Islet of Langerhans (tissue), 1 donor: ENCODE results near the gene ZNF654.
"Not testable (repeated sequence)": the region's sequence is repeated elsewhere in the genome, so short reads cannot be mapped to it uniquely, and the experiment has no call there.

ENCODE experiments used
- FAIRE-seq: peaks from one replicate; lab custom pipeline; 2011; peaks lifted over from hg19 to GRCh38; lab: Jason Lieb, UNC

ZNF654 gene

DNA sequence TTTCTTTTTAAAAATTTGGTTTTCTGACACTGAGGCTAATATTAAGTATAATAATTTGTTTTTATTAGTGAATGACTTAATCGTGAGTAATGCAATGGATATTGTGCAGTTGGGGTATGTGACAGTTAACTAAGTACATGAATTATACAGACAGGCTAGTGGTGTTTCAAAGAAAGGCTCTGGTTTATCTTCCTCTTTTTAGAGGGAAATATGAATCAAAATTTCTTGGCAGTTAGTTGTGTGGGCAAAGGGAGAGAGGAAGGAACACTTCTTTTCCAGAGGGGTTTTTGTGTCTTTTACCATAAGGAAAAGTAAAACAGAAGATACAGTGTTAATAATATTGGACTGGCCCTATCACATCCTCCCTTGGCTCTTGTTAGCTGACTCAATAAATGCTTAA is 2.7 kb downstream of the ZNF654 start:
- no peak for FAIRE-seq

DNA sequence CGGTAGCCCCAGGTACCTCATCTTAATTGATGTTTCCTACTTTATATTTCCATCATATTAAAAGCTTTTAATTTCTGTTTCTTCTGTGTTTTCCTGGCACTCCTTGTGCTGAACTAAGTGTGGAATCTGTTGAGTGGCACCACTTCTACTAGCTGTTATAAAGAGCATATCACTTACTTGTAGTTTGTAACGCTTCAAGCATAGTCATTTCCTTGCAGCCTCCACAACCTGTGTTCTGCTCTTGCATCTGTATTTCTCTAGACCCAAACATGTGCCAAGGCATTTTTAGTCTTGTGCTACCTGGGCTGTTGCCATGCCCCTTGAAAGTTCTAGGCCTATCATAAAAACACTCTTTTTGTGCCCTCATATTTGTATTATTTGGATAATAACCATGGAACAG is 16.0 kb downstream of the ZNF654 start:
- FAIRE-seq, result no peak

DNA sequence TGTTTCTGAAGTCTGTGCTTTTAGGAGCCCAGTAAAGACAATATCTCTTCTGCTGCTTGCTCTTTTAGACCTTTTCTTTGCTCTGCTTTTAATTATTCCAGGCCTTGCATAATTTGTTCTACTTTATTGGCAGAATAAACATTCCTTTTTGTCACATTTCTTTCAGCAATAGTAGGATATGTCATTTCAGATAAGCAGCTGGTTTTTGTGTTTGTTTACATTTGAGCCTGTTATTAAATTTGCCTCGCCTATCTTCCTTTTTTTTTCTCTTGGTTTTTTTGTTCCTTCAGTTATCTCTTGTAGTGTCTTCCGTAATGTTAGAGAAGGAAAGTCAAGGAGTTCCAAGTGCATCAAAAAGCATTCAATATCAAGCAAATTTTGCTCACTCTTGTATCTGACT is 16.4 kb downstream of the ZNF654 start:
- FAIRE-seq, result no peak

DNA sequence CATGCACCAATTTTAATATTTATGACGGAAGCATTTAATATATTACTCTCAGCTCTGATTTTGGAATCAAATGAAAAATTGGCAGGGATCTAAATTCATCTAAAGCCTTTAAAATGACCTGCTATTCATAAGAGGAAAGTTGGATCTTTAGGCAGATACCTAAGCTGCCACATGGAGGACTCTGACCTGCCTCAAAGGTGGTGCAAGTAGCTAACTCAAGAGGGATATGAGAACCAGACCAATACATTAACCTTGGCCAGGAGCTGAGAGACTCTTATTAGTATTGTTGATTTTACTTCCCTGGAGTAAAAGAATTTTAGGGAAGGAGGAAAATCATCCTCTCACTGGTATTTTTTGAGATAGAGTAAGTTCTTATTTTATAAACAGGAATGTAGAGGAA is 17.7 kb downstream of the ZNF654 start:
- no peak for FAIRE-seq

DNA sequence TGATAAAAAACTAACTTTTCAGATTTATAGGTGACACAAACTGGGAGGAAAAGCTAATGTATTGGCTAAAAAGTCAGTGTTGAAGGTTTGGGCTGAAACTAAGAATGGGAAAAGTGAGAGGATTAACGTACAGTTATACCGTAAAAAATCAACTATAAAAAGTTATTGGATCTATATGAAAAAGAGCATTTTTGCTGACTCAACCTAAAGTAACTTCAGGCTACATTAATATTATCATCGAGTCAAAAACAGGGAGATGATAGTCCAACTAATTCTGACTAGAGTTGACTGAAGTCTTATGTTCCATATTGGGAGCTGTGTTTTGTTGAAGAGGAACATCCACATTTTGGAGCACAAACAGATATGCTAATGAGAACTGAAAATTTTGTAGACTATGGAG is 19.9 kb downstream of the ZNF654 start:
- FAIRE-seq, result no peak

DNA sequence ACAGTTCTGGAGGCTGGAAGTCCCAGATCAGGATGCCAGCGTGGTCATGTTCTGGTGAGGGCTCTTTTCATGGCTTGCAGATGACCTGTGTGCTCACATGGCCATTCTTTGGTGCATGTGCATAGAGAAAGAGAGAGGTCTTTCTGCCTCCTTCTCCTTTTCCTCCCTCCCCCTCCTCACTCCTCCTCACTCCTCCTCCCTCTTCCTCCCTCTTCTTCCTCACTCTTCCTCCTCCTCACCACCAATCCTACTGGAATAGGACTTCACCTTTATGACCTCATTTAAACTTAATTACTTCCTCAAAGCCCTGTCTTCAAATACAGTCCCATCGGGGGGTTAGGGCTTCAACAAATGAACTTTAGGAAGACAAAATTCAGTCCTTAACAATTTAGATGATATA is 23.8 kb downstream of the ZNF654 start:
- no peak for FAIRE-seq

DNA sequence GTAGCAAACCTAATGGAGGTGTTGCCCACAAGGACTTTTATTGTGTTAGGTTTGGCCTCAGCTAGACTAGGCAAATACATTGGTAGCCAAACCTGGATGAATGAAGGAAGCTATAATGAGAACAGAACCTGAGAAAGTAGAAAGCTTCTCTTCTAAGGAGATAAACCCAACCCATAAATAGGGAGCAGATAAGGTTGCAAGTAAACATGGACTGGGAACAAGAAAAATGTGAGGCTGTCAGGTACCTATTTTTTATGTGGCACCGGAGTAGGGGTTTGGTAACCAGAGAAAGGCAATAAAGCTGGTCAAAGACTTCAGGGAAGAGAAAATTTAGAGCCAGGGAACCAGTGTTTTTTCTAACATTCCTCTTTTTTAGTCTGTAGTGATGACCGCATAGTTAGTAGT is 25.0 kb downstream of the ZNF654 start:
- no peak for FAIRE-seq

DNA sequence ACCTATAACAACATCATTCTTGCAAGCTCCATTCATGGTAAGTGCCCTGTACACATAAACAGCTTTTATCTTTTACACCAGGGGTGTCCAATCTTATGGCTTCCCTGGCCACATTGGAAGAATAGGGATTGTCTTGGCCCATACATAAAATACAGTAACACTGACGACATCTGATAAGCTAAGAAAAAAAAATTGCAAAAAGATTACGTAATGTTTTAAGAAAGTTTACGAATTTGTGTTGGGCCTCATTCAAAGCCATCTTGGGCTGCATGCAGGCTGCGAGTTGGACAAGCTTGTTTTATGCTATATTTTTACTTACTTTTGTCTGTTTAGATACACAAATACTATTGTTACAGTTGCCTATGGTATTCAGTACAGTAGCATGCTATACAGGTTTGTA is 31.6 kb downstream of the ZNF654 start:
- FAIRE-seq, result no peak

DNA sequence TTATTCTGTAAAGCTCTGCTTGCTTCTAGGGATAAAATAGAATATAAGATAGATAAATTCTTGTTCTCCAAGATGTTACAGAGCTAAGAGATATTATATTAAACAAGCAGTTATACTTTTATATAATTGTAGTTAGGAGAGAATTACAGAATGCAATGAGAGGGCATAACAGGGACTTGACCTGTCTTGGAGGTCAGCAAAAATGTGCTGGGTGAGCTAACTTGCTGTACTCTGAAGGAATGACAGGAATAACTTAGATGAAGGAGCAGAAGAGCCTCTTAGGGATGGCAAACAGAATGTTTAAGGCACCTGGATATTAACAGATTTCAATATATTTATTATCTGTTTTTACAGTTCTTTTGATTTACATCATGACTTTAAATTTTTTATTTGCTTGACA is 33.2 kb downstream of the ZNF654 start:
- no peak for FAIRE-seq

DNA sequence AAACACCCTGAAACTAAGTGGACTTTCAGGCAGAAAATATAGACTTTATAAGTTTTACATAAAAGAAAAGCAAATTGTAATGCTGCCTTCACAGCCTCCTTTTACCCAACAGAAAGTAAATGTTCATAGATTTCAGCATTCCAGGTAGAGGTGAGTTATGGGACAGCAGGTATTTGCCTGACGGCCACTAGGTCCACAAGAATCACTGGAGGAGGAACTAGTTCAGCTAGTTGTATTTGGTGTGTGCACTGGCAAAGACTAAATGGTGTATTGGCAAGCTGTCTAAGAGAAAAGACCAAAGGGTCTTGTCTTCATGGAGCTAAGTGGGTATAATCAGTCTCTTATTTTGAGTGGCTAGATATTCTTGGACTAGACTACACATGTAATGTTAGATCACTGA is 34.2 kb downstream of the ZNF654 start:
- FAIRE-seq, result no peak

DNA sequence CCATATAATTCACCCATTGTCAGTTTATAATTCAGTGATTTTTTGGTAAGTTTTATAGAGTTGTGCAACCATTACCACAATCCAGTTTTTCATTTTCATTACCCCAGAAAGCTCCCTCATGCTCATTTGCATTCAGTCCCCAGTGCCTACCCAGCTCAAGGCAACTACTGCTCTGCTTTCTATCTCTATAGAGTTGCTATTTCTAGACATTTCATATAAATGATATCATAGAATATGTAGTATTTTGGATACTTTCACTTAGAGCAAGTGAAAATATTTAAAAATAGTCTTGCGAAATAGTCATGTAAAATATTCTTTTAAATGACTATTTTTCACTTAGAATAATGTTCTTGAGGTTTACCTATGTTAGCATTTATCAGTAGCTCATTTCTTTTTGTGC is 42.1 kb downstream of the ZNF654 start:
- no peak for FAIRE-seq

DNA sequence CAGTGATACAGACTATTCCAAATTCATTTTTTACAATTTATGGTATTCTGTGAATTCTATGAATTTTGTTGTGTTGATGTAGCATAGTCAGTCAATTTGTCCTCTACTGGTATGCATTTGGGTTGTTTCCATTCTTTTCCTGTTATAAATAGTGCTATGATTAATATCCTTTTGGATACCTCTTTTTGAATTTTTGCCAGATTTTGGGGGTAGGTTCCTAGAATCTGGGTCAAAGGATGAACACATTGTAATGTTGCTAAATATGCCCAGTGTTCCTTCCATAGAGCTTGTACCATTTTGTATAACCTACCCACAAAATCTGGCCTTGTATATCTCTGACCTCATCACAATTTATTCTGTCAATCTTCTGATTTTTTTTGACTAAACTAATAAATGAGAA is 46.3 kb downstream of the ZNF654 start:
- FAIRE-seq, result no peak

DNA sequence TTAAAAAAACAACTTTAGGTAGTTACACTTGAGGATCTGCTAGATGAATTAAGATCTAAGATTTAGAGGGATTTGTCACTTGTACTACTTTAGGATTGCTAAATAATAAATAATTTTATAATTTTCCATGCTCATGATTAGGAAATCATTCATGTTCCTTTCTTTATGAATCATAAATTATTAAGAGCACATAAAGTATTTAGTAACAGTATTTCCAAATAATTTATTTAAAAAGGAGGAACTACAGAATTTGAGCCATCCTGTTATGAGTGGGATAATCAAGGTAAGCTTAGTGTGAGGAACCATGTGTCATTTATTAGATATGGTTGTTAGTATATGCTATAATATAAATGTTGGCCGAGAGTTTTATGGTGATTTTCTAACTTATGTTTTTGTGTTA is 53.2 kb downstream of the ZNF654 start:
- FAIRE-seq, result no peak

DNA sequence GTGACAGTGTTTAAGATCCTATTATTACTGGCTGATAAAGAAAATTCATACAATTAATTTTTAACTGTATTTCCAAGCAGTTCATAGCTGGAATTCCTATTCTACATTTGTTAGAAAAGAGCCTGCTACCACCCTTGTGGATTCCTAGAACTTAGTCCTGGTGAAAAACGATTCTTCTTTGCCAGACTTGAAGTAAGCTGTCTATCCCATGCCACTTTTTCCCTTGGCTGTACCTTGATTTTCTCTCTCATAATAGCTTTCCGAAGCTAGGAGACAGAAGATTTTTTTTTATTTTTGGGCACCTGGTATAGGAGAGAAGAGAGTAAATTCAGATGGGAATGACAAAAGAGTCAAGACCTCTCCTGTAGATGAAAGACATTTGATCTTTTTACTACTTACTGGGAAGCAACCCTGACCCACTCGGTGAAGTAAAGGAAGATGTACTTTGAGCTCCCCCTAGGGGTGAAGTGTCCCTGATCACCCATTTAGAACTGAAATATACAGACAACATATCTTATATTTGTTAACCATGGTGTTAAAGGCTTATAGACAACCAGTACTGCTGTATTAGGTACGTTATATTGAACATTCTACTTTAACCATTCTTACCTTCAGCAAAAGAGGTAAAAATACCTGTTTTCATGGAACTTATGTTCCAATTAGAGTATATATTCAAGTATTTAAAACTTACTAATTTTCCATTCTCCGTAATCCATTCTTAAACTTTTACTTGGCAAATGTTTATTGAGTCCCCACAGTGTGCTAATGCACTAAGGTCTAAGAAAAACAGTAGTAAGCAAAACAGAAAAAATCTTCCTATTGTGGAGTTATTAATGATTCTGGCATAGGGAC is 54.5 kb downstream of the ZNF654 start:
- FAIRE-seq, result peak; percentile 92

DNA sequence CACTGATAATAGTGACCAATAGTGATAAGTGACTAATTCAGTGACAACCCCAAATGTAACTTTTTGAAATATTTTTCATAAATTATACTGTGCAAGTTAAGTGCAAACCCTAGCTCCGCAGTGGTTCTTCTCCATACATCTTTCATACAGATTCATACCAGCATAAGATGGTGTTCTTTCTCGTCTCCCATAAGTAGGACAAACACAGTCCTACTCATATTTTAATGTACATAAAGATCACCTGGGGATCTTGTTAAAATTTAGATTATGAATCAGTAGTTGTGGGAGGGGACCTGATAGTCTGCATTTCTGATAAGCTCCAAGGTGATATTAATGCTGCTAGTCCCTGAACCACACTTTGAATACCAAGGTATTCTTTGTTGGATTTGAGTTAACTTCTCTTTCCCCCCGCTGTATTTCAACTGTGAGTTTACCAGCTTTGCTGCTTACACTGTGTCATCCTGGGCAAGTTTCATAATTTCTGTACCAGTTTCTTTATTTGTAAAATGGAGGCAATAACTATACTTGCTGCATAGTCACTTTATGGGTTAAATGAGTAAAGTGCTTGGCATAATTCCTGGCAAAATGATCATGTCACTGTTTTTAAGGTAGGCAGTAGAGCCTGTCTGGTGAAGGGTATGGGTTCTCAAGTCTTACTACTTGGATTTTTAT is 56.0 kb downstream of the ZNF654 start:
- FAIRE-seq, result no peak

DNA sequence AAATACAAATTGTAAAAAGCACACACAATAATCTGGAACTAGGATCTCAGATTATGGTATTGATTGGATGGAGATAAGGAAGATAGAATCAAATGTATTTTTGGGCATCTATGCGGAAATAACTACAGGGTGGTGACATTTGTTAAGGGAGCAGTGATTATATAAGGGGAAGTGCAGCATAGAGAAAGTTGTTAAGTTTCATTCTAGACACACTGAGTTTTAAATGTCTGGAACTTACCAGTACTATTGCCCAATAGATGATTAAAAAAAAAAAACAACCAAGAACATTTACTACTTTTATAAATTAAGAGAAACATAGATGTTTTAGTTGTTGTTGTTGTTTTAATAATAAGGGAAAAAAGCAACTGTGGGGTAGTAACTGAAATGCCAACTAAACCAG is 58.6 kb downstream of the ZNF654 start:
- FAIRE-seq, result peak; percentile 24

DNA sequence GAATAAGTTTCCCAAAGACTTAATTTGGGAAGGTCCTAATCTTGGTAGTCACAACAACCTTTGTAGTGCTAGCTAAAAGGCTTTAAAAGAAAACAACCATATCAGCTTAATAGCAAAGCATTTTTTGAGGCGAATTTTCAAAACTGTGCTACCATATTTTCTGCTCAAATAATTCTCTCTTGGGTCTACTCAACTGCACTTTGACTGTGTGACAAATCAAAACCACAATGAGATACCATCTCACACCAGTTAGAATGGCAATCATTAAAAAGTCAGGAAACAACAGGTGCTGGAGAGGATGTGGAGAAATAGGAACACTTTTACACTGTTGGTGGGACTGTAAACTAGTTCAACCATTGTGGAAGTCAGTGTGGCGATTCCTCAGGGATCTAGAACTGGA is 59.5 kb downstream of the ZNF654 start:
- FAIRE-seq, result not testable (repeated sequence)

DNA sequence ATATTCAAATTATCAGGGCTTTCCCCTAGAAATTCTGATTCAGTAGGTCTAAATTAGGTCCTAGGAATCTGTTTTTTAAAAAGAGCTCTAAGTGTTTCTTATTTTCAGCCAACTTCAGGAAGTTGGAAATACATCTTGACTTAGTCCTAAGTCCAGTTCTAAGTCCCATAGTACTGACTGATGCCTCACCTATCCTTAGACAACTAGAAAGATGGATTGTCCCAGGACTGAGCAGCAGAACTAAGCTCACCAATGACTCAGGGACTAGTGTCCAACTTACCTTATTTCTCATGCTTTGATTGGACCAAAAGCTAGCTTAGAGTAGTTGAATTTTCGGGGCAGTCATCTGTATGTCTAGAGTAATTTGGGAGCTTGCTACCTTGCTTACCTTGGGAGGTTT is 64.5 kb downstream of the ZNF654 start:
- FAIRE-seq, result no peak

DNA sequence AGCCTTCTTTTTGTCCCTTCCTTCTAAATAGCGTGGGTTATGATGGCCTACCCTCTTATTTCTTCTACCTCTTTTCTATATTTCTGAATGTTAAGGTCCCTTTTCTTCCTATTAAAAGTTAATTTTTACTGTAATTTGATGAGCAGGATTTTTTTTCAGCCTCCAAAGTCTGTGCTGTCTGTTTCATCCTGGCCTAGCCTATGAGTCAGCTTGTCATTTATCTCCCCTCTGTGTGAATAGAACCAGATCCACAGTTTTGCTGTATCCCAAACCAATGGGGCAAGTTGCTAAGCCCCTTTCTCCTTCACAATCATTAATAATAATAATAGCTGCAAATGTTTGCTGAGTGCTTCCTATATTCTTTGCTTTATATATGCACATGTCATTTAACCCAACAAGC is 72.6 kb downstream of the ZNF654 start:
- no peak for FAIRE-seq

DNA sequence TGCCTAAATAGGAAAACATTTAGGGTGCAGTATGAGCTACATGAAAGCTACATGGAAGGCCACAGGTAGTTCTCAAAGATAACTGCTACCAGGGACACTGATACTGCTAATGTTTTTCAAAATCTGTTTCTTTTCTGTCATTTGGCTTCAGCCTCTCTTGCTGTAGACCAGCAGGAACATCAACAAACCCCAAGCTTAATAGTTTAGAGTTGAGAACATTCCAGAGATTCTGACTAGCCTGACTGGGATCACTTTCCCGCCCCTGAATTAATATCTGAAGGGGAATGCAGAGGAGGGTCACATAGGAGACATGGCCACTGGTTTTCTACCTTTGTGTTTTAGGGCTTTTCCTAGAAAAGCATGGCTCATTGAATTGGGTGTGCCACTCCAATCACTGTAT is 73.8 kb downstream of the ZNF654 start:
- FAIRE-seq, result no peak

DNA sequence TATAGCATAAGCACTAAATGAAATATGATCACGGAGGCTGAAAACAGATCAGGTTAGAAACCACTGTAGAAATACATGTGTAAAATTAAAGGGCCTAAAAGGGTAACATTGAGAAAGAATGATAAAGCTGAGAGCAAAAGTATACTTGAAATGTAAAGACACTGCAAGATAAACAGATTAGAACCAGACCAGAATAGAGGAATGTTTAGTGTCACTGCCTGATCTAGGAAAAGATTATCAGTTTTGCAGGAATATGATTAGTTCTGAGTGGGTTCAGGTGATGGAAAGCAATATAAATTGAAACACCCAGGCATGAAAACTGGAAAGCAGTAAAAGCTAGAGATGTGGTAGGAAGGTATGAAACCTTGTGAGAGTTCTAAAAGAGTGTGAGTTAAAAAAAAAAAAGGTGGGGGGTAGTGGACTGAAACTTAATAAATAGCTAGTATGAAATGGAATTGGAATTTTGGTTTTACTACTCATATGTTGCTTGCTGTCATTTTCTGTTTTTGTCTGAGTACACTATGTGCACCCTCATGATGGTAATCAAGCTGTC is 74.7 kb downstream of the ZNF654 start:
- no peak for FAIRE-seq

DNA sequence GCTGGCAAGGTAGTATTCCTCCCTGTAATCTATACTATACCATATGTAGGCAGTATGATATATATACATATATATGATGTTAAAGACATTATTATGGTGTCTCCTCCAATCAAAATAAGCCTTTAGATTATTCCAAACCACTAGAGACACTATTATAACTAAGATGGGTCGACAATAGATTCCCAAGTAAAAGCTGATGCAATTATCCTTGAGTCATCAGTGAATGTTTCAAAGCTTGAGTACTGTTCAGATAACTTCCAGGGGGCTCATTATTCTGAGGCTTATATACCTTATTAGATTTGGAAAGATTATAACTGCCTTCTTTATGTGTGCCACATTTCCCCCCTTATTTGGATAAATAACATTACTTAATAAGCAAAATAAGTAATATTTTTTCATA is 78.8 kb downstream of the ZNF654 start:
- no peak for FAIRE-seq

DNA sequence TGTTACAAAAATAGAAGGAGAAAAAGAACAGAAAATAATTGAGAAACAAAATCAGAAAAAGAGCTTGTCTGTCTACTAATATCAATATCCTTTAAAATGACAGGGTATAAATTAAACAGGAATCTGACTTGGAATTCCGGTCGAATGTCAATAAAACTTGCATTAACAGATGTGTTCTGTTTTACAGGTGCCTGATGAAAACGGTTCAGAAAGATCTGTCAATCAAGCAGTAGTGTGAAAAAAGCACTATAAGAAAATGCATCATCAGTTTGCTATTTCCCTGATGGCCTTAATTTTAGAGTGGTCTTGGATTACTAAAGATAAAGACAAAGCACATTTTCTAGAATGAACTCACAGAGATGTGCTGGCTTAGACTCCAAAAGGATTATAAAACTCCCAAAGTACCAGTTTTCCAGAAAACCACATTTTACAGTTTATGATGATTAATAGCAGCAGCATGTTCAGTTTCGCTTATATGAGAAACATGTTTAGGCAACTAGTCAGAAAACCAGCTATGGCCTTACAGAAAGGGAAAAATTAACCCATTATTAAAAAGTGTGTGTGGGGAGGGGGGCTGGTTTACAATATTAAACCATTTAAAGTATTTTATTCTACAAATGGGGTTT is 82.5 kb downstream of the ZNF654 start:
- no peak for FAIRE-seq
